ENCODE measurements around the gene WDR20.
A peak's percentile ranks its signal among the peaks of the same experiment; 100 is the strongest.

The WDR20 gene

DNA sequence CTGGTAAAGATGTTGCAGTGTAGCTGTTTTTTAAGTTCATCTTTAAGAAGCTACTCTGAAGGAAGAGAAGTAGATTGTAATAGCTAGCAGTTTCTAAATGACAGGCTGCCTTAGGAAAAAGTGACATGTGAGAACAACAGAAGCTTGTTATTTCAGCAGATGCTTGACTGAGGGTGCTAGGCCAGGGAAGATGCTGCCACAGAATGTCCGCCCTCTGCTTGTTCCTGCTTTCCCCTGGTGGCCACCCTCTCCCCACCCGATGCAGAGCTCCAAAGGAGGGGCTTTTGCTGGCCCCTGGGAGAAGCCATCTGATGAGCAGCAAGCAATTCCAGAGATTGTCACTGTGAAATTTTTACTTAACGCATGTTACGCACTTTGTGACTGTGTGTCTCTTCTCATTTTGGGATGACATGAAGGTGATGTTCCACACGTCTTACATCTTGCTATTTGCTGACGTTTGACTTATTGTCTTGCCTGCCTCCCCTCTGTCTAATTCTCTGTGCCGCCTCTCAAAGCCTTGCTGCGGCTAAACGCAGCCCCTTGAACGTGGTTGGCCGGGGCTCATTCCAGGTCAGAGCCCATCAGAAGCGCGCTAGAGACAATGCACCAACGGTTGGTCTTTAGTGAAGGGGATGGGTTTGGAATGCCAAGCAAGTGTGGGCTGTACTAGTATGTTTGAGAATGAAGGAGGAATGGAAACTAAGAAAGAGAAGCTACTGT lies 44.8 kb downstream of the WDR20 start:
- H3K27ac ChIP-seq, result 0 out of 2 replicates have a peak overlapping the region, but pooled peaks have one; percentile 26
- TF ChIP-seq, protein P1, sequence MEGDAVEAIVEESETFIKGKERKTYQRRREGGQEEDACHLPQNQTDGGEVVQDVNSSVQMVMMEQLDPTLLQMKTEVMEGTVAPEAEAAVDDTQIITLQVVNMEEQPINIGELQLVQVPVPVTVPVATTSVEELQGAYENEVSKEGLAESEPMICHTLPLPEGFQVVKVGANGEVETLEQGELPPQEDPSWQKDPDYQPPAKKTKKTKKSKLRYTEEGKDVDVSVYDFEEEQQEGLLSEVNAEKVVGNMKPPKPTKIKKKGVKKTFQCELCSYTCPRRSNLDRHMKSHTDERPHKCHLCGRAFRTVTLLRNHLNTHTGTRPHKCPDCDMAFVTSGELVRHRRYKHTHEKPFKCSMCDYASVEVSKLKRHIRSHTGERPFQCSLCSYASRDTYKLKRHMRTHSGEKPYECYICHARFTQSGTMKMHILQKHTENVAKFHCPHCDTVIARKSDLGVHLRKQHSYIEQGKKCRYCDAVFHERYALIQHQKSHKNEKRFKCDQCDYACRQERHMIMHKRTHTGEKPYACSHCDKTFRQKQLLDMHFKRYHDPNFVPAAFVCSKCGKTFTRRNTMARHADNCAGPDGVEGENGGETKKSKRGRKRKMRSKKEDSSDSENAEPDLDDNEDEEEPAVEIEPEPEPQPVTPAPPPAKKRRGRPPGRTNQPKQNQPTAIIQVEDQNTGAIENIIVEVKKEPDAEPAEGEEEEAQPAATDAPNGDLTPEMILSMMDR (IDR thresholded peaks at IDR 0.05), result no peak

DNA sequence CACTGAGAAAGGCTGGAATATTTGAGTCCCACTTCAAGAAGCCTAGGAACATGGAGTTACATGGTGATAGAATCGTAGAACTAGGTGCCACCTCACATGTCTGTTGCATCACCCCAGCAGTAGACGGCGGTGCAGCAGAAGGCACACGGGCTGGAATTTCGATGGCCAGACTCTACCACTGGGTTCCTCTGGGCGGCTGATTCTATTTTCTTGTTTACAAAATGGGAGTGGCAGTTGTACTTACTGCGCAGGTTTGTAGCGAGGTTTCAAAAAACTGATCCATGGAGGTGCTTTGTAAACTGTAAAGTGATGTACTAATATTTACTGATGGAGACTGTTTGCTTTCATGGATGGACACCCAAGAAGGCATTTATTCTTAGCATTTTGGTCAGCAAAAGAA lies 45.7 kb downstream of the WDR20 start:
- TF ChIP-seq, protein P1 (IDR thresholded peaks at IDR 0.05), result peak; percentile 50
- no peak for TF ChIP-seq ZFX (IDR thresholded peaks at IDR 0.05; ENCODE audit: borderline replicate concordance)
- H3K27ac ChIP-seq, result 0 out of 2 replicates have a peak overlapping the region, but pooled peaks have one; percentile 26

DNA sequence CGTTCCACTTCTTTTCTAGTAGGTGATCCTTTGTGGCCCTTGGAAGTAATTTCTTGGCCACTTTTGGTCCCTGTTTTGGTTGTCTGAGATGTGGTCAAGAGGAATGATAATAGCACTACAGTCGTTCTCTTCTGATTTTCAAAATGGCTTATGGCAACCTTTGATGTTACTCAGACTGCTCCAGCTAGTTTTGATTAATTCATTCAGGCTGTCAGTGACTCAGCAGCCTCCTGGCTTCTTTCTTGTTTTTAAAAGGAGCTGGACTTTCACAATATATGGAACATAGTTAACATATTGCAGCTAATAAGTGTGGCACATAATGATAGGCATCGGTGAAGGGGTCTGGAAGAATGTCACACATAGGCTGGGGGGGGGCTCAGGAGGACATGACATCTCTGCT lies 47.3 kb downstream of the WDR20 start:
- TF ChIP-seq, protein P1 (IDR thresholded peaks at IDR 0.05), result no peak
- no peak for TF ChIP-seq ZFX (IDR thresholded peaks at IDR 0.05; ENCODE audit: borderline replicate concordance)
- H3K27ac ChIP-seq, result no peak overlapping the region

DNA sequence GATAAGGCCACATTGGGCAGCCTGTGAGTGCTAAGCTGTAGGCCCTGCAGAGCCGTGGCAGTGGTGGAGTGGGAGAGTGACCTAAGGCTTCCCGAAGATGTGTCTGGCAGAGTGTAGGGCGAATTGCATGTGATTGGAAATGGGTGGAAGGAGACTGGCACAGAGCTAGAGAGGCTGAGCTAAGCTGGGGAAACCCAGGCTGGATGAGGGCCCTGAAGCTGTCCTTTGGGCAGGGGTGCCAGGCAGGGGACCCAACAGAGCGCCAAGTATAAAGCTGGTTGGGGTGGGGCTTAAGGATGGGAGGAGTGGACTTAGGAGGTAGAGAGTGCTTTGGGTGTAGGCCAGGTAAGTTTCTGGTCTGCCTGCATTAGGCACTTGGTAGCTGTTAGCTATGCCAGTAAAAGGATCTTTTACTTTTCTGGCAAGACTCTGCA lies 47.9 kb downstream of the WDR20 start:
- H3K27ac ChIP-seq, result no peak overlapping the region
- TF ChIP-seq, protein P1 (IDR thresholded peaks at IDR 0.05), result no peak
- TF ChIP-seq ZFX (IDR thresholded peaks at IDR 0.05; ENCODE audit: borderline replicate concordance), result no peak

DNA sequence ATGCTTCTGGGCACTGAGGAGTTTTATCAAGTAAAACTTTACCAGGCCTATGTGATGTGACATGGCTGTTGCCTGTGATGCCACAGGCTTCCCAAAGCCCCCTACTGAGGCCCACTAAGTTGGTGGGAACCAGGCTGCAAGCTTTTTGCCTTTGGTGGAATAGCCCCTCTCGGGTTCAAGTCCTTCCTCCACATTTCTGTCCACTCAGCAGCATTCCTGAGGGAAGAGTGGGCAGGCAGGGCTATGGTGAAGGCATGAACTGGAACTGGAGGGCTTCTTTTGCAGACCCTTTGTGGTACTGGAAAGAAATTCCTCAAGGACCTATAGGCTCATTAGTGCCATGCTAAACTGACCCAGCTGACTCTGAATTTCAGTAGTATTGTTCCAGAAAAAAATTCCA lies 48.5 kb downstream of the WDR20 start:
- H3K27ac ChIP-seq, result no peak overlapping the region
- TF ChIP-seq ZFX (IDR thresholded peaks at IDR 0.05; ENCODE audit: borderline replicate concordance), result no peak
- TF ChIP-seq, protein P1 (IDR thresholded peaks at IDR 0.05), result no peak

DNA sequence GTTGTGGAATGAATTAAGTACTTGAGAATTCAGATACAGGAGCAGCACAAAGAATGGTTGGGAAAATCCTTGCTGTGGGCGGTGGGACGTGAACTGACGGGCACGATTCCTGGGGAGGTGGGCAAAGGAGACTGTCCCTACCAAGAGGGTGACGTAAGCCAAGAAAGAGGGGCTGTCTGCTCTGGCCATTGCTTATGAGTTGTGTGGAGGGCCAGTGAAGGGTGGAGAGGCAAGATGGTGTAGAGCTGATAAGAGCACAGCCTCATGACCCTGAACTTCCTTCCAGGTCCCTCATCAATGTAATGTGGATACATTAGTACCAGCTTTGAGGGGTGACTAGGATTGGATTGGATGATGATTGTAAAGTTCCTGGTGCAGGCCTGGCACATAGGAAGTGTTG lies 50.2 kb downstream of the WDR20 start:
- TF ChIP-seq, protein P1 (IDR thresholded peaks at IDR 0.05), result no peak
- TF ChIP-seq ZFX (IDR thresholded peaks at IDR 0.05; ENCODE audit: borderline replicate concordance), result no peak
- no peak overlapping the region for H3K27ac ChIP-seq

DNA sequence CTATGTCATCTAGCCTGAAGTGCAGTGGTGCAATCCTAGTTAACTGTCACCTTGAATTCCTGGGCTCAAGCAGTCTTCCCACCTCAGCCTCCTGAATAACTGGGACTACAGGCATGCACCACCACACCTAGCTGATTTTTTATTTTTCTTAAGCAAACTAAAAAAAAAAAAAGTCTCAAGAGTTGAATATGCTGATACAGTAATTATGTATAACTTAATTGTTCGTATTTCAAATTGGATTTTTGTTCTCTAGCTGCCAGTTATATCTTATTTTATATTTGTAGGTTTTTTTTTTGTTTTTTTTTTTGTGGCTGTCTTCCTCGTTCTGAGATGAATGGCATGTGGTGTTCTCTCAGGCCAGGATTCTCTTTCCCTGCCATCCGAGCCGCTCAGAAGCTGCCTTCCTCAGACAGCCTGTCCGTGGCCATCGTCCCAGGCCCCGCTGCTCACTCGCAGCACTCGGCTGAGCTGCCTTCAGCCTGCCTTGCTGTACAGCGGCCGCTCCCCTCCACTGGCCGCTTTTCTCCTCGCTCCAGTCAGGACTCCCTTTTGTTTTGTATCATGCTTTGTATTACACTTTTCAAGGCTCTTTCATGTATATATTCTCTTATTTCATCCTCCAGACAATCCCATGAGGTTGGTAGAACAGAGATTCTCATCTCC lies 53.3 kb downstream of the WDR20 start:
- H3K27ac ChIP-seq, result no peak overlapping the region
- TF ChIP-seq, protein P1 (IDR thresholded peaks at IDR 0.05), result no peak
- TF ChIP-seq ZFX (IDR thresholded peaks at IDR 0.05; ENCODE audit: borderline replicate concordance), result no peak
